ENCODE measurements around the gene SESN1.

The SESN1 gene

DNA sequence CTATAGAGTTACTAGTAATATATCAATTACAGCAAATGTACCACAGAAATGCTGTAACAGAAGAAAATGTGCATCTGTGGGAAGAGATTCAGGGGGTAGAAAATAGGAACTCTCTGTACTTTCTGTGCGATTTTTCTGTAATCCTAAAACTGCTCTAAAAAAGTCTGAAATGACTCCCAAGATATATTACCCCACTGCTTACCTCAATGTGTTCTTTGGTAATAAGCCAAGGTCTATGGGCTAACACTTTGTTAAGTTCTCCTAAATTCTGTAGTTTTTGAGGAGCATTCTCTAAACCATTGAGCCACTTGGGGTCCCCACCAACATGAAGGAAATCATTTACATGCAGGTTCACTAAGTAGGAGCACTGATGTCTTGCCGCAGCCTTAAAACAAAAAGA is 94.4 kb downstream of the SESN1 start:
- no peak for DNase-seq
- Histone ChIP-seq H3K4me3 (ENCODE audit: low read length) (no peak overlapping the region), H3K27ac (ENCODE audit: low read length) (no peak overlapping the region), H3K9me3 (replicated peaks; ENCODE audit: insufficient read depth, low read length) (no peaks in the 10 kb centered on the region), H3K27me3 (replicated peaks; ENCODE audit: insufficient read depth, low read length) (no peaks in the 10 kb centered on the region), H3F3A (ENCODE audit: insufficient read depth, low read length) (no peaks in the 10 kb centered on the region), H3K4me1 (ENCODE audit: low read length) (peaks cover 15% of the 10 kb centered on the region), H4K20me1 (ENCODE audit: insufficient read depth, low read length) (no peaks in the 10 kb centered on the region), H3K79me2 (ENCODE audit: low read length) (peaks cover 33% of the 10 kb centered on the region), H3K4me2 (ENCODE audit: low read depth, low read length) (no peak overlapping the region), H2AFZ (ENCODE audit: low read length) (no peak overlapping the region), H3K9ac (ENCODE audit: low read length) (no peak overlapping the region), H3K36me3 (replicated peaks; ENCODE audit: insufficient read depth, low read length) (no peaks in the 10 kb centered on the region; the same call in 1 of the 2 replicates), H3K9me2 (replicated peaks; ENCODE audit: insufficient read depth, low read length) (no peaks in the 10 kb centered on the region)
- TF ChIP-seq EZH2 (optimal IDR thresholded peaks at IDR 0.05; ENCODE audit: low read depth, low read length) (no peak), CTCF (IDR thresholded peaks at IDR 0.05; ENCODE audit: low read length) (no peak), EZH2phosphoT487 (IDR thresholded peaks at IDR 0.05; ENCODE audit: low read length) (no peak)

- Histone ChIP-seq H3K36me3 (replicated peaks; ENCODE audit: insufficient read depth, low read length) (no peaks in the 10 kb centered on the region; the same call in 1 of the 2 replicates), H3F3A (ENCODE audit: insufficient read depth, low read length) (no peaks in the 10 kb centered on the region), H3K9me2 (replicated peaks; ENCODE audit: insufficient read depth, low read length) (no peaks in the 10 kb centered on the region), H3K9ac (ENCODE audit: low read length) (no peak overlapping the region), H3K4me2 (ENCODE audit: low read depth, low read length) (no peak overlapping the region), H4K20me1 (ENCODE audit: insufficient read depth, low read length) (no peaks in the 10 kb centered on the region), H3K27ac (ENCODE audit: low read length) (no peak overlapping the region), H2AFZ (ENCODE audit: low read length) (no peak overlapping the region), H3K4me3 (ENCODE audit: low read length) (no peak overlapping the region), H3K27me3 (replicated peaks; ENCODE audit: insufficient read depth, low read length) (no peaks in the 10 kb centered on the region), H3K4me1 (ENCODE audit: low read length) (peaks cover 15% of the 10 kb centered on the region), H3K79me2 (ENCODE audit: low read length) (peaks cover 24% of the 10 kb centered on the region), H3K9me3 (replicated peaks; ENCODE audit: insufficient read depth, low read length) (no peaks in the 10 kb centered on the region)
- no peak for DNase-seq
- TF ChIP-seq EZH2 (optimal IDR thresholded peaks at IDR 0.05; ENCODE audit: low read depth, low read length) (no peak), CTCF (IDR thresholded peaks at IDR 0.05; ENCODE audit: low read length) (no peak), EZH2phosphoT487 (IDR thresholded peaks at IDR 0.05; ENCODE audit: low read length) (no peak)
Measured at GRCh38 chr6:108999428-108999827, 95.2 kb downstream of the SESN1 start.

DNA sequence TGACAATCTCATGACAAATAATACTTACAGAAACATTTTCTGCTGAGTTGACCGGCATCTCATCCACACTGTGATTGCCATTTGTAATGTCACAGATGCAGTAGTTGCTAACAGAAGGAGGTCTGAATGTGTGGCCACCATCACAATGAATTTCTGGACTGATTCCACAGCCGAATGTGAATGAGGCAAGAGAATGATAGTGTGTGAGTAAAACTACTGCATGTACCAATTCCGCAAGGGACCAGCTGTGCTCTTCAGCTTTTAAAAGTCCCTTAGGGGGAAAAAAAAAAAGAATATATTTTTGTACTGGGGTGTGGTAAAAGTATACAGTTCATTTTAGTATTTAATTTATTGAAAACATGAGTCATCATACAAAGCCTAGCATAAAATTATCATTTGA is 96.2 kb downstream of the SESN1 start:
- no peak overlapping the region for H3K4me2 ChIP-seq (ENCODE audit: low read depth, low read length)
- no peaks in the 10 kb centered on the region; the same call in none of the 2 replicates for H3K36me3 ChIP-seq (replicated peaks; ENCODE audit: insufficient read depth, low read length)
- H4K20me1 ChIP-seq (ENCODE audit: insufficient read depth, low read length): no peaks in the 10 kb centered on the region
- peaks cover 16% of the 10 kb centered on the region for H3K79me2 ChIP-seq (ENCODE audit: low read length)
- H3K27me3 ChIP-seq (replicated peaks; ENCODE audit: insufficient read depth, low read length): no peaks in the 10 kb centered on the region
- TF ChIP-seq CTCF (IDR thresholded peaks at IDR 0.05; ENCODE audit: low read length) (no peak), EZH2 (optimal IDR thresholded peaks at IDR 0.05; ENCODE audit: low read depth, low read length) (no peak), EZH2phosphoT487 (IDR thresholded peaks at IDR 0.05; ENCODE audit: low read length) (no peak)
- H2AFZ ChIP-seq (ENCODE audit: low read length): no peak overlapping the region
- H3F3A ChIP-seq (ENCODE audit: insufficient read depth, low read length): no peaks in the 10 kb centered on the region
- no peak for DNase-seq
- no peaks in the 10 kb centered on the region for H3K9me2 ChIP-seq (replicated peaks; ENCODE audit: insufficient read depth, low read length)
- H3K4me3 ChIP-seq (ENCODE audit: low read length): no peak overlapping the region
- no peak overlapping the region for H3K9ac ChIP-seq (ENCODE audit: low read length)
- no peak overlapping the region for H3K27ac ChIP-seq (ENCODE audit: low read length)
- peaks cover 11% of the 10 kb centered on the region for H3K4me1 ChIP-seq (ENCODE audit: low read length)
- H3K9me3 ChIP-seq (replicated peaks; ENCODE audit: insufficient read depth, low read length): no peaks in the 10 kb centered on the region
